ENCODE measurements around the gene THAP5.

DNA sequence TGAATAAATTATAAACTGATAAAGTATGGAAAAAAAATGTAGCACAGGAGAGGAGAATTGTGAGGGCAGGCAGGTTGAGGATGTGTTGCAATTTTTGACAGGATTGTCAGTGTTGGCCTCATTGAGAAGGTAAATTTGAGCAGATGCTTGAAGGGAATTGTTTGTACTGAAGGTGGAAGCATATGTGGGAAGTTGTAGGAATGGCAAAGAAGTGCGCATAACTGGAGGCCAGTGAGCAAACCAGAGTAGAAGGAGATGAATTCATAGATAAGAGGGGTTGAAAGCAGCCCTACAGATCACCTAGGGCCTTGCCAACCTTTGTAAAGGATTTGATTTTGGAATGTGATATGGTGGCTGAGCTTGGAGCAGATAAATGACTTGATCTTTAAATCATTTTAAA is 6.6 kb upstream of the THAP5 start:
- TF ChIP-seq YY1 (IDR thresholded peaks at IDR 0.05; ENCODE audit: low read depth) (no peak), MXI1 (IDR thresholded peaks at IDR 0.05; ENCODE audit: low read depth, low read length) (no peak), FOXM1 (IDR thresholded peaks at IDR 0.05; ENCODE audit: low read depth) (no peak), EZH2phosphoT487 (IDR thresholded peaks at IDR 0.05; ENCODE audit: borderline replicate concordance, low read depth) (no peak), TAF1 (IDR thresholded peaks at IDR 0.05; ENCODE audit: borderline replicate concordance, low read depth, low read length) (no peak), EP300 (IDR thresholded peaks at IDR 0.05; ENCODE audit: borderline replicate concordance in 1 of 2, low read depth in 1 of 2, low read length in 1 of 2) (no peak), TCF12 (IDR thresholded peaks at IDR 0.05) (no peak), NFIC (IDR thresholded peaks at IDR 0.05; ENCODE audit: borderline replicate concordance) (no peak)
- TF ChIP-seq, protein P1, sequence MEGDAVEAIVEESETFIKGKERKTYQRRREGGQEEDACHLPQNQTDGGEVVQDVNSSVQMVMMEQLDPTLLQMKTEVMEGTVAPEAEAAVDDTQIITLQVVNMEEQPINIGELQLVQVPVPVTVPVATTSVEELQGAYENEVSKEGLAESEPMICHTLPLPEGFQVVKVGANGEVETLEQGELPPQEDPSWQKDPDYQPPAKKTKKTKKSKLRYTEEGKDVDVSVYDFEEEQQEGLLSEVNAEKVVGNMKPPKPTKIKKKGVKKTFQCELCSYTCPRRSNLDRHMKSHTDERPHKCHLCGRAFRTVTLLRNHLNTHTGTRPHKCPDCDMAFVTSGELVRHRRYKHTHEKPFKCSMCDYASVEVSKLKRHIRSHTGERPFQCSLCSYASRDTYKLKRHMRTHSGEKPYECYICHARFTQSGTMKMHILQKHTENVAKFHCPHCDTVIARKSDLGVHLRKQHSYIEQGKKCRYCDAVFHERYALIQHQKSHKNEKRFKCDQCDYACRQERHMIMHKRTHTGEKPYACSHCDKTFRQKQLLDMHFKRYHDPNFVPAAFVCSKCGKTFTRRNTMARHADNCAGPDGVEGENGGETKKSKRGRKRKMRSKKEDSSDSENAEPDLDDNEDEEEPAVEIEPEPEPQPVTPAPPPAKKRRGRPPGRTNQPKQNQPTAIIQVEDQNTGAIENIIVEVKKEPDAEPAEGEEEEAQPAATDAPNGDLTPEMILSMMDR (IDR thresholded peaks at IDR 0.05), result no peak
- TF ChIP-seq, protein P2, sequence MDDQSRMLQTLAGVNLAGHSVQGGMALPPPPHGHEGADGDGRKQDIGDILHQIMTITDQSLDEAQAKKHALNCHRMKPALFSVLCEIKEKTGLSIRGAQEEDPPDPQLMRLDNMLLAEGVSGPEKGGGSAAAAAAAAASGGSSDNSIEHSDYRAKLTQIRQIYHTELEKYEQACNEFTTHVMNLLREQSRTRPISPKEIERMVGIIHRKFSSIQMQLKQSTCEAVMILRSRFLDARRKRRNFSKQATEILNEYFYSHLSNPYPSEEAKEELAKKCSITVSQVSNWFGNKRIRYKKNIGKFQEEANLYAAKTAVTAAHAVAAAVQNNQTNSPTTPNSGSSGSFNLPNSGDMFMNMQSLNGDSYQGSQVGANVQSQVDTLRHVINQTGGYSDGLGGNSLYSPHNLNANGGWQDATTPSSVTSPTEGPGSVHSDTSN (IDR thresholded peaks at IDR 0.05), result no peak
- TF ChIP-seq, protein P3, sequence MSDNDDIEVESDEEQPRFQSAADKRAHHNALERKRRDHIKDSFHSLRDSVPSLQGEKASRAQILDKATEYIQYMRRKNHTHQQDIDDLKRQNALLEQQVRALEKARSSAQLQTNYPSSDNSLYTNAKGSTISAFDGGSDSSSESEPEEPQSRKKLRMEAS (IDR thresholded peaks at IDR 0.05; ENCODE audit: low read depth), result no peak
- TF ChIP-seq, protein P4, sequence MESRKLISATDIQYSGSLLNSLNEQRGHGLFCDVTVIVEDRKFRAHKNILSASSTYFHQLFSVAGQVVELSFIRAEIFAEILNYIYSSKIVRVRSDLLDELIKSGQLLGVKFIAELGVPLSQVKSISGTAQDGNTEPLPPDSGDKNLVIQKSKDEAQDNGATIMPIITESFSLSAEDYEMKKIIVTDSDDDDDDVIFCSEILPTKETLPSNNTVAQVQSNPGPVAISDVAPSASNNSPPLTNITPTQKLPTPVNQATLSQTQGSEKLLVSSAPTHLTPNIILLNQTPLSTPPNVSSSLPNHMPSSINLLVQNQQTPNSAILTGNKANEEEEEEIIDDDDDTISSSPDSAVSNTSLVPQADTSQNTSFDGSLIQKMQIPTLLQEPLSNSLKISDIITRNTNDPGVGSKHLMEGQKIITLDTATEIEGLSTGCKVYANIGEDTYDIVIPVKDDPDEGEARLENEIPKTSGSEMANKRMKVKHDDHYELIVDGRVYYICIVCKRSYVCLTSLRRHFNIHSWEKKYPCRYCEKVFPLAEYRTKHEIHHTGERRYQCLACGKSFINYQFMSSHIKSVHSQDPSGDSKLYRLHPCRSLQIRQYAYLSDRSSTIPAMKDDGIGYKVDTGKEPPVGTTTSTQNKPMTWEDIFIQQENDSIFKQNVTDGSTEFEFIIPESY (IDR thresholded peaks at IDR 0.05; ENCODE audit: borderline replicate concordance, low read depth), result no peak
- TF ChIP-seq, protein P5, sequence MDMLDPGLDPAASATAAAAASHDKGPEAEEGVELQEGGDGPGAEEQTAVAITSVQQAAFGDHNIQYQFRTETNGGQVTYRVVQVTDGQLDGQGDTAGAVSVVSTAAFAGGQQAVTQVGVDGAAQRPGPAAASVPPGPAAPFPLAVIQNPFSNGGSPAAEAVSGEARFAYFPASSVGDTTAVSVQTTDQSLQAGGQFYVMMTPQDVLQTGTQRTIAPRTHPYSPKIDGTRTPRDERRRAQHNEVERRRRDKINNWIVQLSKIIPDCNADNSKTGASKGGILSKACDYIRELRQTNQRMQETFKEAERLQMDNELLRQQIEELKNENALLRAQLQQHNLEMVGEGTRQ (IDR thresholded peaks at IDR 0.05; ENCODE audit: borderline replicate concordance, low read depth, low read length), result no peak
